Activated naive CD4-positive, alpha-beta T cell treated with anti-CD3 and anti-CD28 coated beads, Interleukin-2, amount 50 U/mL, for 72 hours (primary cell): ENCODE measurements around the gene GPR85. TPM values are rescaled to one million over a fixed set of nuclear protein-coding genes. Genes with fewer than 3 reads are reported as not detected.

ENCODE experiments used
- ATAC-seq, 2 donors: fragments of 150-1000 bp; cut with Tn5 transposase; 2 replicates each; pipeline ENCODE4 v1.10.0; 2021; ENCODE audit warnings: mild to moderate bottlenecking in 2 of 2, moderate library complexity in 2 of 2
- DNase-seq, 2 donors: peaks; one replicate each; pipeline ENCODE4 v3.0.0; 2021 to 2022; ENCODE audit warnings: low spot score in 2 of 2
- H3K27ac Mint-ChIP-seq, 2 donors: one replicate each; pipeline ENCODE4 v1.8.0; 2022; ENCODE audit warnings: mild to moderate bottlenecking in 2 of 2, mixed read lengths in 2 of 2
- H3K36me3 Mint-ChIP-seq, 2 donors: one replicate each; pipeline ENCODE4 v1.8.0; 2022; ENCODE audit warnings: mixed read lengths in 2 of 2
- H3K9me3 Mint-ChIP-seq, 2 donors: one replicate each; pipeline ENCODE4 v1.8.0; 2022; ENCODE audit warnings: mixed read lengths in 2 of 2
- total RNA-seq, 2 donors: library from RNA; stranded (reverse); gene quantifications; one replicate each; pipeline ENCODE4 v1.2.3, GENCODE V29; 2022

GPR85 gene
- total RNA-seq, 2 donors from 2014 or later: 0.09 TPM; not detected in 1

GRCh38 chr7:113044394-113044793 lies 42.2 kb downstream of the GPR85 start:
- no peak for DNase-seq
- peaks cover 0 to 3% of the 10 kb centered on the region in 2 donors for H3K36me3 Mint-ChIP-seq
- no peaks in the 10 kb centered on the region for H3K9me3 Mint-ChIP-seq
- no peak for ATAC-seq
- H3K27ac Mint-ChIP-seq: no peak overlapping the region

GRCh38 chr7:113040849-113041248 lies 45.8 kb downstream of the GPR85 start:
- DNase-seq: no peak
- Mint-ChIP-seq H3K36me3 (no peaks in the 10 kb centered on the region), H3K27ac (no peak overlapping the region), H3K9me3 (no peaks in the 10 kb centered on the region)
- no peak for ATAC-seq

- H3K27ac Mint-ChIP-seq: no peak overlapping the region
- DNase-seq: no peak
- no peak for ATAC-seq
- no peaks in the 10 kb centered on the region for H3K9me3 Mint-ChIP-seq
- no peaks in the 10 kb centered on the region for H3K36me3 Mint-ChIP-seq
Measured at GRCh38 chr7:113033959-113034358, 52.7 kb downstream of the GPR85 start.

Other genes starting within 250 kb of the GPR85 start
- gene SMIM30, start 31.7 kb upstream of the GPR85 start, total RNA-seq: 10 to 100 TPM; 26.5 to 47.9 TPM